GM21717 (cell line): ENCODE results near the gene ATAT1.

Source experiments
- ATAC-seq: cut with Tn5 transposase; IDR thresholded peaks from one replicate; pipeline ENCODE4 v1.9.1; 2021; ENCODE audit warnings: mild to moderate bottlenecking, moderate library complexity; ENCODE audit not compliant: unreplicated experiment

The ATAT1 gene

DNA sequence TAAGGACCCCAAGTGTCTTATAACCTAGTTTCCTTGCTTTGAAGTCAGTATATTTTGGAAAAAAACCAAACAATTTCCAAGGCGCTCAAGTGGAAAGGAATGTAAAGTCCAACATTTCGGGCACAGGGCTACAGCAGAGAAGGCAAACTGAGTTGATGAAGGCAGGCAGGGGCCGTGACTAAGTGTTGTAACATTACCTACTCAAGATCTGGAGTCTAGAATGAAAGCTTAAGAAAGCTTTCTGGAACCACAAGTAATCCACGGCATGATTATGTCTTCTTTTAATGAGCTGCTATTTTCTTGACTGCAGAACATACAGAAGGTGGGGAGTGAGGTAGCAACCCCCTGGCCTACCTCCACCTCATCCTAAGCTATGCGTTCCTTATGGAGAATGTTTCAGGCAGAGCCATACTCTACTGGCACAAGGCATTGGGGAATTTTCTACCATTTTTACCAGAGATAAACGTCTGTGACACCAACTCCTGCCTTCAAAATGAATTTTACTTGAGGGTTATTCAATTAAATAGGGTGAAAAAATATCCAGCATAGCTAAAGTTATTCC is 13.9 kb upstream of the ATAT1 start:
- ATAC-seq: no peak

DNA sequence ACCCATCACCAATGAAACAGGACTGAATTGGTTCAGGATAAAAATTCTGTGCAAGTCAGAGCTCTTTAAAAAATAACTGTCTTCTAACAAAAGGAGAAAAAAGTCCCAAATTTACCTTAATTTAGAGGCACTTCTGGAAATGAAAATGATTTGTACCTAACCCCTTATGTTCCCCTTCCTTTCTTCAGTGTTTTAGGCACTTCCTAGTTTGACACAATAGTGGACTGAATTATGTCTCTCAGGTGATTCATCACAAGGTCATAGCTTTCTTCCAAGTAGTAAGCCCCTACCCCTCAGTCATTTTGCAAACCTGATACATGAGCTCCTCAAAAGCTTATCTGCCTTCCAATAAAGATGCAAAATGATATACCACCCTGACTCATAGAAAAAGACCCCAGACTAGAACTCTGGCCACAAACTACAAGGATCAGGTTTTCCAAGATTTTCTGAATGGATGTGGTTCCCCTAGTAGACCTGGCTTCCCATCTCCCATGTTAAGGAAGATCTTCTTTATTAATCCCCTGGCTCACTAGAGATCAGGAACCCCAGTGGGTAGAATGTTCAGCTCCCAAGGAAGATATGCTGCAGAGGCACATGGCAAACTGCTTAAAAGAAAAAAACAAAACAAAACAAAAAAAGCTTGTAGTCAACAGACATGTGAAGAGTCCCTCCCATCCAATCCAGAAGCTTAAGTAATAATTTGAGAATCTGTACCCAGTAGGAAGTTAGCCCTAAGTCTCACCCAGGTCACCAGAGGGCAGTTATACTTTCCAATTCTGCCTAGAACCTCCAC is 13.2 kb upstream of the ATAT1 start:
- no peak for ATAC-seq

DNA sequence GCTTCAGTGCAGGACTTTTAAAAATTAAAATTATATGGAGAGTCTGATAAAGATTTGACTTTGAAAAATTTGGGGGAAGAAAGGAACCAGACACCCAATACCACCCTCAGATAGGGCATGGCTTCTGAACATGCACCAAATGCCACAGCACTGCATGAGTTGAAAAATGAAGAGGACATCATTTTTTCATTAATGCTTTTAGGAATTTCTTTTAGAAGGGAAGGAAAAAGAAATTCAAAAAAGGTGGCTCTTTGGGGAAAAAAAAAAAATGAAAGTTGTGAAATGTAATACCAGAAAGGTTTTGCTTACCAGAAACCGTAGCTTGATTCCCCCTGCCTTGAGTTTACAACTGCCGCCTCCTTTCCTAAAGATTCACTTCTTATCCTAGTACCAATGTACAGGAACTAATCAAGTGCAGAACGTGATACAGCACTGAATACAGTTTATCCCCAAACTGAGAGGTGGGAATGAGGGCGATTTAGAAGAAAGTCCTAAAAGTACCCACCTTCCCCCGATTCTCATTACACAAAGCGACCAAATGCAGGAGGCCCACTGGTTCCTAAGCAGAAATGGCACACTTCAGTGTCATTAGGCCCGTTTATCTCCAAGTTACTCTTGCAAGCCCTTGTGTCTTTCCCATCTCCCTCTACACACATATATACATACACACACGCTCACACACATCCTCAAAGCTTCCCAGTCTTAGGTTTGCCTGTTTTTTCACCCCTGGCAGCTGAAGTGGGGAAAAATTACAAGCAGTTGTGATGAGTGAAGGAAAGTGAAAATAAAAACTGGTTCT is 12.4 kb upstream of the ATAT1 start:
- no peak for ATAC-seq

DNA sequence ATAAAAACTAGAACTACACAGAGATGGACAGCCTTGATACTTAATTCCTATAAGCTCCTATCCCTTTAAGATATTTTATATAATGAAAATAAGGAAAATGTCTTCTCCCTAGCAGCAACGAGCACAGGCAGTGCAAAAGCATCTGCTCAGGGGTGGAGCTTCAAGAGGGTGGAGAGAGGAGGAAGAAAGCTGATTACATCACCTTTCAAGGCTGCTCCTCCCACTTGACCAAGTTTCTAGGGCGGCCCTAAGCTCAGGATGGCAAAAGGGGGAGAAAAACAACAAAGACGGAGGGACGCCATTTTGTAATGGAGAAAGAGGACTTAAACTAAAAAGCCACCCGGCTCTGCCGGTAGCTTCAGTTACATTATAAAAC is 11.8 kb upstream of the ATAT1 start:
- peak; percentile 34 for ATAC-seq

DNA sequence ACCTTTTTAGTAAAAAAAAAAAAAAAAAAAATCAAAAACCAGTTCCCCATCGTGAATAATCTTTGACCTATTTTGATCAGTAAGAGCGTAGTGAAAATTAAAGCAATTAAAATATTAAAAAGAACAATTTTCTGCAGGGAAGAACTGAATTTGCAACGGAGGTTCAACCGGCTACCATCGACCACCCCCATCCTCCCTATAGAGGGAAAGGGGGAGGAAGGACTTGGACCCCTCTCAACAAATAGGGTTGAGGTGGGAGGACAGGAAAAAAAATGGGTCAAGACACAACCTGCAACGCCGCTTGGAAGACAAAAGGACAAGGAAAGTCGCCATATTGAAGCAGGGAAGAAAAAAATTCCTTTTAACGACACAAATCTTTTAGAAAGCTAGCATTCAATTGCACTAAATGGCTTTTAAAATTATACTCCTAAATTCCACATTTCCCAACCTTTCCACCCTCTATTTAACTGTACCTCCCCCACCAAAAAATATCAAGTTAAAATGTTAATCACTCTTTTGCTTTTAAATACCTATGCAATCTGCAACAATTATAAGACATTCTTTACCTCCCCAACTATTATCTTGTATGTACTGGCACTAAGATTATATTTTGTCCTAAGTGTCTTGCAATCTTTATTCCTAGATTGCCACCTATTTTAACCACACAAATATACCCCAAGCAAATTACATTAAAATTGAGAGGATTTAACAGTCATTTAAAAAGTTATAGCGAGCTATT is 11.3 kb upstream of the ATAT1 start:
- no peak for ATAC-seq

DNA sequence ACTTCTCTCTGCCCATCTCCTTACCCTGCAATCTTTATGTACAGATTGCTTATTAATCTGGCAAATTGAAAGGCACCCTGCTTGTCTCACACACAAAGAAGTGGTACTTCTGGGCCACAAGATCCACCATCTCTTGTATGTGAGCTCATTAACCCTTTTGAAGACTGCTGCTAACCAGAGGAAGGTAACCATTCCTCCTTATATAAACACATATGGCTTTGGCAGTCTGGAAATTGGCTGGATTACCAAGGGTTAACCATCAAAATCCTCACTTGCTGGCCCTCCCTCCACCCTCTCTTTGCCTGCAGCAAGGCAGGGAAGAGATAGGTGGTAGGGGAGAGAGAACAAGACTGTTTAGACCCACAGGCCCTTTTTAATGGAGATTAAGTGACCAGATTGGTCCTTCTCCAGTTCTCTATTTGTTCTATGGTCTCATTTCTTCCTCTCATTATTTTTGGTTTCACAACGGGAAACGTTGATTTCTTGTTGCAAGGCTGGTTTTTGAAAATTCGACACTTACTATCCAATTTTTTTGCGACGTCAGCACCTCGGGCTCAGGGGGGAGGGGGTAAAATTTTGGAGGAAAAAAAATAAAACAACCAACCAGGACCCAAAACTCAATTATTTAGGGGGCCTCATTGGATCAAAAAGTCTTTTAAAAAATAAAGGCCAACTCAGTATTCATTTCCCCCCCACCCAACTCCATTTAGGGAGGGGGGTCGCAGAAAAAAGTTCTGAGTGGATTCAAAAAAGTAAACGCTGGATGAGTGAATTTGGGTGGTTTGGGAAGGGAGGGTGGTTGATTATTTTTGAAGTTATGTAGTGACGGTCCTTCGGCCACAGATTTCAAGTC is 10.5 kb upstream of the ATAT1 start:
- no peak for ATAC-seq

DNA sequence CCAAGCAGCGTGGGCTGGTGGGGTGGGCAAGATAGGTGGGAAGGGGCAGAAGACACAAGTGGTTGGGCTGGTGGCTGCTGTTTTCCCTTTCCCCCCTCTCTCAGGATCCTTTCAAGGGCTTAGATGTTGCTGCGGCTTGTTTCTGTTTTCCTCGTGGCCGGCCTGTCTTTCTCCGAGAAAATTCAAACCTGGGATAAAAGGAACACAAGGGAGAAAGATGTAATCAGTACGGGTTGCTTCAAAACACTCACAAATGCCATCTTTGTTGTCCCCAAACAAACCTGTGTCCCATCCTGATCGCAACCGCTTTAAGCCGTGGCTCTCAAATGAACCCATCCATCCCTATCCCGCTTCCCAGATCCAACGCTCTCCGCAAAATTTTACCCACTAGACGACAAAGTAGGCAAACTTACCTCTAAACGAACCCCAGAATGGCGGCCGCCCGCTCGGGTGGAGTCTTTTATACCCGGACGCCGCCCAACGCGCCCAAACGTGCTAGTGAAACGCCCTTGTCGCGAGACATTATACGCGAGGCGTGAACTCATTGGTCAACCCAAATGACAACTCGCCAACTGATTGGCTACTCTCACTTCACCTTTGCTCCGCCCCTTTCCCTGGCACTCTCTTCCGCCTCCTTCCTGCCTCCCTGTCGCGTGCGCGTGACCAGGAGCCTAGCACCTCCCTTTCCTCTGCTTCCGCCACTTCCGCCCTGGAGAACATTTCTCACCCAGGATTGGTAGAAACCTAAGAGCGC is 9.7 kb upstream of the ATAT1 start, which contains the start of gene PPP1R10:
Gene PPP1R10, minus strand, starts transcription at position 433 of the 754 bp plus-strand sequence. CDS start 7,299 bp downstream, outside the sequence.
- ATAC-seq: peak; percentile 75

DNA sequence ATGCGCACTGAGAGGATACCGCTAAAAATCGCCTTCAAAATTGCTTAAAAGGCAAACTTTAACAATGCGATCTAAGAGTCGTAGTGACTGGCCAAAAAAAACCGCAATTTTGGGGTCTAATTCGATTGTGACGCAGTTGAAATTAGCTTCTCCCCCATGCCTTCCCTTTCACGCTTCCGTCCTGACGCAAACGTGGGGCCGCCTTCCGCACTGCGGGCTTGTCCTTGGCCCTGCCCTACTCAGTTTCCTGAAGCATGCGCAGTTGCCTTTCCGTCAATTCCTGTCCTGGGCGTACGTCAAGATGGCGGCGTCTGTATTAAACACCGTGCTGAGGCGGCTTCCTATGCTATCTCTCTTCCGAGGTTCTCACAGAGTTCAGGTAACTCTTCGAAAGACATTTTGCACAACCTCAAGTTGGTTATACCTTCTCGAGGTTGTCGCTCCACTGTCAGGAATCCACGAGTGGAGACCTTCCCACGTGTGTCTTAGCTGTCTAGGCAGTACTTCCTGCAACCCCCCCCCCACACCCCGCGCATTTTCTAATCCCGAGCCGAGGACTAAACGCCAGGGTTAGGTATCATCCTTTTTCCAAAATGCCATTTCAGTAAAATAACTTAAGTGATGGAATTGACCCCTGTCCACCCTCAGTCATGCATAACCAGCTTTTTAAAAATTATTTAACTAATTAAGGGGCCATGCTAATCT is 9.0 kb upstream of the ATAT1 start, which contains the start of gene MRPS18B:
Gene MRPS18B, plus strand, starts transcription at position 276 of the 705 bp plus-strand sequence. Its CDS starts 26 bp downstream, at position 302.
- ATAC-seq: peak; percentile 65

DNA sequence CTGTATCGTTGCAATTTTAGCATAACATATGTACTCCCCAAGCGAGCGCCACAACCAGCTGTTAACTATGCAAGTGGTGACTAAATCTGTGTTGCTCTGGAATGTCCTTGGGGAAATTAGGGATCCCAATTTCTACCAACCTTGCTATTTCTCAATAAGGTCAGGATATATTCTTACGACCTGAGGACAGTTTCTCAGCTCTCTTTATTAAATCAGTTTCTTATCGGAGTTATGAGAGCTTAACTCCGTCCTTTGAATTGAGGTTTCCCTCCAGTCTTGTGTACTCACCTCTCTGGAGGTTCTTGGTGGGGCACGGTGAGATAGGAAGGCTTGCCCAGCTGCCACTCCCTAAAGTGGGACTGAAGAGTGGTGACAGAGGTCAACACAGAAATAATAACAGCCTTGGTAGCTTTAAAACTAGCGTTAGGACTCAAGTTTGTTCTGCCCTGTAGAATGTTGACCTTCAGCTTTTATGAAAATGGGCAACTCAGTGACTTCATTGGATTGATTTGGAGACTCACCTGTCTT is 8.3 kb upstream of the ATAT1 start:
- no peak for ATAC-seq

DNA sequence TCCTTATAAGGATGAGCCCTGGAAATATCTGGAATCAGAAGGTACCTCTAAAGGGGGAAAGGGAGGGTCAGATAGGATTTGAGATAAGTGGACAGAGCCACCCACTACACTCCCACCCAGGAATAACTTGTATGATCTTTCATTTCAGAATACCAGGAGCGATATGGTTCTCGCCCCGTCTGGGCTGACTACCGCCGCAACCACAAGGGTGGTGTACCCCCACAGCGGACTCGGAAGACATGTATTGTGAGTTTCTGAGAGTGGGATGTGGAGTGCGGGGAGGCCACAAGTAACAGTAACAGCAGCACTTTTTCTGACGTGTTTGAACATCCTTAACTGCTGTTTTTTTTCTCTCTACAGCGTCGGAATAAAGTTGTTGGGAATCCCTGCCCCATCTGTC is 7.1 kb upstream of the ATAT1 start:
- ATAC-seq: no peak

DNA sequence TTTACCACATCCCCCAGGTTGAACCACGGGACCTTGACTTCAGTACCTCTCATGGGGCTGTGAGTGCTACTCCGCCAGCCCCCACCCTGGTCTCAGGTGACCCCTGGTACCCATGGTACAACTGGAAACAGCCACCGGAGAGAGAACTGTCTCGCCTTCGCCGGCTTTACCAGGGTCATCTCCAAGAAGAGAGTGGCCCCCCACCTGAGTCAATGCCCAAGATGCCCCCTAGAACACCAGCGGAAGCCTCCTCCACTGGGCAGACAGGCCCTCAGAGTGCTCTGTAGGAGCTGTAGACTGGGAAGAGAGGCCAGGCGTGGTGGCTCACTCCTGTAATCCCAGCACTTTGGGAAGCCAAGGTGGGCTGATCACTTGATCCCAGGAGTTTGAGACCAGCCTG is 1.2 kb upstream of the ATAT1 start:
- no peak for ATAC-seq

DNA sequence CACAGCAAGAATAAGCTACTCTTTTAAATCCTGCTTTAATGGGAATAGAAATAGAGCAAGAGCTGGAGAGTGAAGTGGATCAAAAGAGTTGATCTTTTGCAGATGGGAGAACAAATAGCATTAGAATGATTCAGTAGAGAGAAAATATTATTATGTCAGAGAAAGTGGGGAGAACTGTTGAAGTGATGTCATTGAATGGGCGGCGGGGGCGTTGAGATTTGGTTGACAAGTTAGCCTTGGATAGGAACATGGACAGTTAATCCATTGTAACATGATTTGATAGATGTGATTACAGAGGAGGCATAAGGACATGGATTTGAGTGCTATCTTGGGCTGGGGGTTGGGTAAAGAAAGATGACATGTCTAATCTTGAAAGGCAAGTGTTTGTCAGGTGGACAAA is 9.2 kb downstream of the ATAT1 start:
- no peak for ATAC-seq

DNA sequence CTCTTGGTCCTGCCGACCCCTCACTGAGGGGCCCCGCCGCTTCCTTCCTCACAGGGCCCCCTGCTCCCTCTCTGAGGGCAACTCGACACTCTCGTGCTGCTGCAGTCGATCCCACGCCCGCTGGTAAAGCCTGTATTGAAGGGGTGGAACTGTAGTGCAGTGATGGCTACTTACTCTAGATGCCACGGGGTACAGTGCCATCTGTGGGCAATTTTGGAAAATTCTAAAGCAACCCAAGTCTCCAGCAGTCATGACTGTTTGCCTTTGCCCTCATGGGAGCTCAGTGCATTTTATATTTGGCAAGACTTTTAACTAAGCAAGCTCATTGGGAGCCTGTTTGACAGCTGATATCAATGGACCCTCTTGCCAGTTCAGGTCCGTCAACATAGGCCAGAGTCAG is 13.8 kb downstream of the ATAT1 start:
- no peak for ATAC-seq

DNA sequence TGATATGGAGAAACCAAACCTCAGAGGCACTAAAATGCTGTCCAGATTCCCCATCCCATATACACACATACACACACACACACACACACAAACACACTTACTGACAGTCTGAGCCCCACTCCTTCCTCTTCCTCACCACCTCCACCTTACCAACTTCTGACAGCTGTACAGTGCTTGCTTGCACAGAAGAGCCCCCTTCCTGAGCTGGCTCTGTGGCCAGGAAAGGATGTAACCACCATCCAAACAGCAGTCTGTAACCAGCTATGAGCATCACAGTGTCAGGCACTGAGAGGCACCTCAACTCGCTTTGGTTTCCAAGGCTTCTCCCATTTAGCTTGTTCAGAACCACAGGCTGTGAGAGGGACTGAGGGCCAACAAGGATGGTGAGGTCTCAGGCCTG is 14.4 kb downstream of the ATAT1 start:
- no peak for ATAC-seq

DNA sequence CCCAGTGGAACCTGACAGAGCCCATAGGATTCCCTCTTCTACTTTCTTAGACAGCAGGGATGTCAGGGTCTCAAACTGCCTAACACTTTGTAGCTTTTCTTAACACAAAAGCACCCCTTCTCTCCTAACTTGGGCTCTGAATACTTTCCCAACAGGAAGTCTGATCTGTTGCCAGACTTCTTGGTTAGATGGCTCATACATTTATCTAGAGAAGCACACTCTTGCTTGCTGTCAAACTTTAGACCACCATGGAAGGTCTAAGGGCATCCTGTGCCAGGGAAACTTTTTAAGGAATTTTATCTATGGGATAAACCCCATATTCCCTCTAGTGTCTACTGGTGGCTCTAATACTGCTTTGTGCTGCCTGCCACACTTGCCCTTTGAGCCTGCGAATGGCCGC is 17.0 kb downstream of the ATAT1 start:
- ATAC-seq: no peak

DNA sequence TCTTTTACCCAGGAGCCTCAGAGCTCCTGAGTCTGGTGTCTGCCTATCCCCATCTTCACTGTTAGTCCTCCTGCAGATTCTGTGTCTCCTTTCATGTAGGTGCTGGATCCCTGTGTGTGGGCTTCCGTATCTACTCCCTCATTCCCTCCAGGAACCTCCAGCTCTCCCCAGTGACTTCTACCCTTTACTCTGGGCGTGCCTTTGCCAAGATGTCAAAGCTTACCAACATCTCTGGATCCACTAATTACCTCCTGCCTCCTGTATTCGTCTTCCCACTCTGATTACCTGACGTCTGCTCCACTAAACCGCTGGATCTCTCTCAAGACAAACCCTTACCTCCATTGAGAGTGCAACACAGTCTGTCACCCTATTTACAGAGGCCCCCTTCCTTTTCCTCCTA is 18.1 kb downstream of the ATAT1 start:
- no peak for ATAC-seq

DNA sequence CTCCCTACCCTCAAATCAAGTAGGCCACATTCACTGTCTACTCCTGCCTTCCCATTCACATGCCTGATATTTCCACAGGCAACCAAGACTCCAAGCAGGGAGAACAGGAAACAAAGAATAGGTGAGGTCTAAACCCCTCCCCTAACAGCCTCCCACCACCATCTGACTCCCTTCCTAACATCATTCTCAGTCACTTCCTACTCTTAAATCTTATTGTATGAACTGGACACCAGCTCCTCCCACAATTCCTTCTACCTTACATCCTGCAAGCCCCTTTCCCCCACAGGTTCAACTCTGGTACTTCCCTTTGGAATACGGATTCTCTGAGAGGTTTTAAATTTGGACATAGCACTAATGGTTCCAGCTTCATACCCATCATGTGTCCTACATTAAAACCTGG is 19.3 kb downstream of the ATAT1 start:
- ATAC-seq: no peak

DNA sequence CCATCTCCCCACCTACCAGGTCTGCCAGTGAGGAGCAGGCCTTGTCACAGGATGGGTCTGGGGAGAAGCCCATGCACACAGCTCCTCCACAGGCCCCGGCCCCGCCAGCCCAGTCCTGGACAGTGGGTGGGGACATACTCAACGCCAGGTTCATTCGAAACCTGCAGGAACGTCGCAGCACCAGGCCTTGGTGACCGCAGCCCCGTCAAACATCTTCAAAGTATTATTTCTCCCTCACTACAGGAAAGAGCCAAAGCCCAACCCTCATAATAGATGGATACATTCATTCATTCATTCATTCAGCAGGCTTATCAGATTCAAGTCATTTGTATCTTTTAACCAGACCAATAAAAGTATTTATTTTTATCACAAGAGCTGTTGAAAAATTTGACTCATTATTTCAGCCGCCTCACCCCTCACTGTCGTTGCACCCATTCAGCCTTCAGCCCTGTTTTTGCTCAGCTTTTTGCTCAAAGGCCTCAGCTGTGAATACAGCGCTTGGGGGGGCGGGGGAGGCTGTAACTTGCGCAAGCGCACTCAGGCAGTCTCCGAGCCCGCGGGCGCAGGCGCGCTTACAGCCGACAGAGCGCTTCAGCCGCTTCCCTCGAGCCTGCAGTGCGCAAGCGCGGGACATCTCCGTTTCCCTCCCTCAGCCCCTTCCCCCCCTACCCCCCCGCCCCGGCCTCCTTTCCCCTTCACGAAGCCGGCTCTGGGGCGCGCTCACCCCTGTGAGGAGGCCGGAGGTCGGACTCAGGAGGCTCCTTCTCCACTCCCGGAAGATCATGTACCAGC is 20.0 kb downstream of the ATAT1 start, which contains the start of gene C6orf136:
Gene C6orf136, plus strand, starts transcription at position 684 of the 792 bp plus-strand sequence. Its CDS starts 99 bp downstream, at position 783.
- peak; percentile 33 for ATAC-seq
